Stimulated activated CD8-positive, alpha-beta memory T cell treated with anti-CD3 and anti-CD28 coated beads, Interleukin-2, amount 100 ng/mL, for 48 hours (primary cell): ENCODE results near the gene PRRT3.
"Not testable (repeated sequence)": the region's sequence is repeated elsewhere in the genome, so short reads cannot be mapped to it uniquely, and the experiment has no call there.

Source experiments
- DNase-seq, 2 donors: peaks; one replicate each; pipeline ENCODE4 v3.0.0-alpha.2; 2020; ENCODE audit warnings: low read depth in 2 of 2

PRRT3 gene

DNA sequence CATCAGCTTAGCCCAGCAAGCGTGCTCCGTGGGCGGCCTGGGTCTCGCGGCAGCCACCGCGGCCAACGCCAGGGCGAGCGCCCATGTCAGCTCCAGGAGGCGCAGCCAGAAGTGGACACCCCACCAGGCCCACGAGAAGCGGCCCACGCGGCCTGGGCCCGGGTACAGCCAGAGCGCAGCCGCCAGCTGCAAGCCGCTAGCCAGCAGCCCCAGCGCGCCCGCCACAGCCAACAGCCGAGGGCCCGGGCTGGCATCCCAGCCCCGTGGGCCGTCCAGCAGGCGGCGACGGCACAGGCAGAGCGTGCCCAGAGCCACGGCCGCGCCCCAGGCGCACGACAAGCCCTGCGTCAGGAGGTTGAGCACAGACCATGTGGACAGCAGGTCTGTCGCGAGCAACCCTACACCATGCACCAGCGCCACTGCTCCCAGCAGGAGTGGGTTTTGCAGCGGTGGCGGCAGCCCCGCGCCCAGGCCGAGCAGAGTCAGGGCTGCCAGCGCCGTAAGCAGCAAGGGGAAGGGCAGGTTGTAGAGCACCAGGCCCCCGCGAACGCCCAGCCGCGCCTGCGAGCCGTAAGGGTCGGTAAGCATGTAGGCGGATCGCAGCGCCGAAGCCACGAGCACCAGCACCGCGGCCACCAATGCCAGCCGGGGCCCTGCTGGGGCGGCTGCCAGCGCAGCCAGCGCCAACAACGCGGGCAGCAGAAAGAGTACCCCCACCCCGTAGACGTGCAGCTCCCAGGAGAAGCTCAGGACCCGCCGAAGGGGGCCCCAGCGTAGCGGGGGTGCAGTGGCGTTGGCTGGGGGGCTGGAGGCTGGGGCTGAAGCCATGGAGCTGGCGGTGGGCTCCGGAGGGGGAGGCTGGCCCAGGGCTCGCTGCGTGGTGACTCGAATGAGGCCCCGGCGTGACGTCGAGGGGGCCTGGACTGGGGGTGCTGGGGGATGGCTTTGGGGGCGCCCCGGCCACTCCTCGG, 4.9 kb downstream of the PRRT3 start:
- DNase-seq, result no peak

DNA sequence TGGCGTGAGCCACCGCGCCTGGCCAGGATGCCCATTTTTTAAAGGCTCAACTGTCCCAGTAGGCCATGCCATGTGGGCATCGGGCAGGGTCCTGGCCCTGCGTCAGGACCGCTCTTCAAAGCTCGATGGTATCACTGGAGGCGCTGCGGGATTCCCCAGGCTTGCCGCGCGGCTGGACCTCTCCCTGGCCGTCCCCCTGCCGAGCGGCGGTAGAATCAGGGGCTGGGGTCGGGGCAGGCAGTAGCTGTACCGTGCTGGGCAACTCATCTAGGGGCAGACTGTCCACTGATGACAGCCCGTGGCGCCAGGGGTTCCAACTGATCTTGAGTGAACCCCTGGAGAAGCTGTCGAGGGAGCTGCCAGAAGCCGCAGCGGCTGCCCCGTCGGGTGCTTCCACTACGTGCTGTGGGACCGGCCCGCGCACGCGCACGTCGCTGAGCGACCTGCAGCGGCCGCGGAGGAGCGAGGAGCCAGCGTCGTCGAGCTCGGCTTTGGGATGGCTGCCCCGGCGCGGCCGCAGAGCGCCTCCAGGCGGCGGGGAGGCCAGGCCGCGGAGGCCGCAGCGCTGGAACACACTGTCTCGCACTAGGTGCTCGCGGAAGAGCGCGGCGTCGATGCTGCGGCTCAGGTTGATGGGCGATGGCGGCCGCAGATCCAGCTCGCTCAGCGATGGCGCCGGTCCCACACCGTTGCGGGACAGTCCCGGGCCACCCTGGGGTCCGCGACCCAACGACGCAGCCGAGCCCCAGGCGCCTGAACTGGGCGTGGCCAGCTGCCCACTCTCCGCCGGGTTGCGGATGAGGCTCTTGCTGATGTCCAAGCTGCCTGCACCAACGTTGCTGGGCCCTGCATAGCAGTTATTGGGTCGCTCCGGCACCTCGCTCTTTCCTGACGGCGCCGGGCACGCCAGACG, 5.8 kb downstream of the PRRT3 start:
- DNase-seq, result peak; percentile 68 to 77

DNA sequence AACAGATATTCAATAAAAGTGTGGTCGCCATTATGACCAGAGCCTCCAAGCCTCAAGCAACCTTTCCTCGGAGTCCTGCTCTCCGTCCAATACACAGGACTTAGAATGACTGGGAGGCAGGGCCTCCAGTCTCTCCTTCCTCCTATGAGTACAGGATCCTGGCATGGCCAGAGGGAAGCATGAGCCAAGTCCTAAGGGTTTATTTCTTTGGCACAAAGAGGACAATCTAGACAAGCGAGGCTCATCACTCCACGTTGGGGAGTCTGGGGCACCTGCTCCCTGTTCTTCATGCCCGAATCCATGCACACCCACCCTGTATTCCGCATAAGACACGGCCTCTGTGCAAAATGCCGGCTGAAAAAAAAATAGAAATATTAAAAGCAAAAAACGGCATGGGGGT, 6.8 kb downstream of the PRRT3 start:
- no peak for DNase-seq

DNA sequence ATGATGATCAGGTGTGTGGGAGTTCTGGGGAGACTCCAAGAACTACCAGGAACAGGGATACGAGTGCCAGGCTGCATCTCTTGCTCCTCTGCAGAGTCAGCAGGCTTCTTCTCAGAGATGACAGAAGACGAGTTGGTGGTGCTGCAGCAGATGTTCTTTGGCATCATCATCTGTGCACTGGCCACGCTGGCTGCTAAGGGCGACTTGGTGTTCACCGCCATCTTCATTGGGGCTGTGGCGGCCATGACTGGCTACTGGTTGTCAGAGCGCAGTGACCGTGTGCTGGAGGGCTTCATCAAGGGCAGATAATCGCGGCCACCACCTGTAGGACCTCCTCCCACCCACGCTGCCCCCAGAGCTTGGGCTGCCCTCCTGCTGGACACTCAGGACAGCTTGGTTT, 7.9 kb downstream of the PRRT3 start:
- DNase-seq, result no peak

DNA sequence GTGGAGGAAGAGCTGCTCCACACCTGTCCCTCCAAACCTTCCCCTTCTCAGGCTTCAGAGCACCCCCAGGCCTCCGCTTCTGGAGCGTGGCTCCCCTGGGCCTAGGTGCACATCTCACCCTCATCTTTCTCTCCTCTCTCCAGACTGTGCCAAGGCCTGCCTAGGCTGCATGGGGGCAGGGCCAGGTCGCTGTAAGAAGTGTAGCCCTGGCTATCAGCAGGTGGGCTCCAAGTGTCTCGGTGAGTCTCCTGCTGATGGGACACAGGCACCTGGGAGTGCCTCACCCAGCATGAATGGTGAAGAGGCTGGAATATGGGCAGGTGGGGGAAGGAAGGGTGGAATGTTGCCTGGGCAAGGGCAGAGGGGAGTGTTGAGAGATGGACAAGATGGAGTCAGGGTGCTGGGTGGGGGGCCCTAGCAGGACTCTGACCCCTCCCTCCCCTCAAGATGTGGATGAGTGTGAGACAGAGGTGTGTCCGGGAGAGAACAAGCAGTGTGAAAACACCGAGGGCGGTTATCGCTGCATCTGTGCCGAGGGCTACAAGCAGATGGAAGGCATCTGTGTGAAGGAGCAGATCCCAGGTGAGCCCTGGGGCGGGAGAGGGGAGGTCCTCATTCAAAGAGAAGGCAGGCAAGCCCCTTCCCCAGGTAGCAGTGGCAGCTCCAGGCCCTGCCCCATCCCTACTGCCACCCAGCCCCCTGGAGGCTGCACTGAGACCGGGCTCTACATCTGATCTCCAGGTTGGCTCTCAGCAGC, 9.1 kb downstream of the PRRT3 start:
- no peak for DNase-seq

DNA sequence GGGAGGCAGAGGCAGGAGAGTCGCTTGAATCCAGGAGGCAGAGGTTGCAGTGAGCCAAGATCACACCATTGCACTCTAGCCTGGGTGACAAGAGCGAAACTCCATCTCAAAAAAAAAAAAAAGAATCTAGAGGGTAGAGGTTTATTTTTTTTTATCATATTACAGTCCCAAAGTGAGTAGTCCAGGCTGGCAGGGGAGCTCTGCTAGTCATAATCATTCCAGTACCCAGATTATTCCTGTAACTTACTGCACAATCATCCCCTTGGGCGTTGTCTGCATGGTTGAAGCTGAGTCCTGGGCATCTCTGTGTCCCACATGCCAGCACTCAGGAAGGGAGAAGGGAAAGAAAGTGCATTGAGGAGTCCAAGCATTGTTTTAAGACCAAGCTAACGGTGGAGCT, 10.0 kb downstream of the PRRT3 start:
- no peak for DNase-seq

DNA sequence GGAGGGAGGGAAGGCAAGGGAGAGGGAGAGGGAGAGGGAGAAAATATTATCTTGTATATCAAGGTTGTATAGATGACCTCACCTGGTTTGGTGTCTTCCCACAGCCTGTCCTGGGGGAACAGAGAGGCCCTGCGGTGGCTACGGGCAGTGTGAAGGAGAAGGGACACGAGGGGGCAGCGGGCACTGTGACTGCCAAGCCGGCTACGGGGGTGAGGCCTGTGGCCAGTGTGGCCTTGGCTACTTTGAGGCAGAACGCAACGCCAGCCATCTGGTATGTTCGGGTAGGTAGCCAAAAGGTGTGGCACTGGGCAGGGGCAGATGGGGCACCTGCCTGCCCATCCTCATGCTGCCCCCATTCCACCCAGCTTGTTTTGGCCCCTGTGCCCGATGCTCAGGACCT, 11.5 kb downstream of the PRRT3 start:
- no peak for DNase-seq

DNA sequence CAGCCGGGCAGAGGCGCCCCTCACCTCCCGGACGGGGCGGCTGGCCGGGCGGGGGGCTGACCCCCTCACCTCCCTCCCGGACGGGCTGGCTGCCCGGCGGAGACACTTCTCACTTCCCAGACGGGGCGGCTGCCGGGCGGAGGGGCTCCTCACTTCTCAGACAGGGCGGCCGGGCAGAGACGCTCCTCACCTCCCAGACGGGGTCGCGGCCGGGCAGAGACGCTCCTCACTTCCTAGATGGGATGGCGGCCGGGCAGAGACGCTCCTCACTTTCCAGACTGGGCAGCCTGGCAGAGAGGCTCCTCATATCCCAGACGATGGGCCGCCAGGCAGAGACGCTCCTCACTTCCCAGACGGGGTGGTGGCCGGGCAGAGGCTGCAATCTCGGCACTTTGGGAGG, 12.3 kb downstream of the PRRT3 start:
- DNase-seq, result not testable (repeated sequence)

DNA sequence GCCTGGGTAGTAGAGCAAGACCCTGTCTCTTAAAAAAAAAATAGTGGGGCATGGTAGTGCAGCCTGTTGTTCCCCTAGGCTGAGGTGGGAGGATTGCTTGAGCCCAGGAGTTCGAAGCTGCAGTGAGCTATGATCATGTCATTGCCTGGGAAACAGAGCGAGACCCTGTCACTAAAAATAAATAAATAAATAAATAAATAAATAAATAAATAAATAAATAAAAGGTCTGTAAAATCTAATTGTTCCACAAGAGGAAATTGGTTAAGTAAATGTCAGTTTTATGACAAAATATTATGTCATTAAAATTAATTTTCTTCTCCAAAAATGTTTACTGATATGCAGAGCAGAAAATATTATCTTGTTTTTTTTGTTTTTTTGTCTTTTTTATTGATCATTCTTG, 13.2 kb downstream of the PRRT3 start:
- DNase-seq, result no peak

DNA sequence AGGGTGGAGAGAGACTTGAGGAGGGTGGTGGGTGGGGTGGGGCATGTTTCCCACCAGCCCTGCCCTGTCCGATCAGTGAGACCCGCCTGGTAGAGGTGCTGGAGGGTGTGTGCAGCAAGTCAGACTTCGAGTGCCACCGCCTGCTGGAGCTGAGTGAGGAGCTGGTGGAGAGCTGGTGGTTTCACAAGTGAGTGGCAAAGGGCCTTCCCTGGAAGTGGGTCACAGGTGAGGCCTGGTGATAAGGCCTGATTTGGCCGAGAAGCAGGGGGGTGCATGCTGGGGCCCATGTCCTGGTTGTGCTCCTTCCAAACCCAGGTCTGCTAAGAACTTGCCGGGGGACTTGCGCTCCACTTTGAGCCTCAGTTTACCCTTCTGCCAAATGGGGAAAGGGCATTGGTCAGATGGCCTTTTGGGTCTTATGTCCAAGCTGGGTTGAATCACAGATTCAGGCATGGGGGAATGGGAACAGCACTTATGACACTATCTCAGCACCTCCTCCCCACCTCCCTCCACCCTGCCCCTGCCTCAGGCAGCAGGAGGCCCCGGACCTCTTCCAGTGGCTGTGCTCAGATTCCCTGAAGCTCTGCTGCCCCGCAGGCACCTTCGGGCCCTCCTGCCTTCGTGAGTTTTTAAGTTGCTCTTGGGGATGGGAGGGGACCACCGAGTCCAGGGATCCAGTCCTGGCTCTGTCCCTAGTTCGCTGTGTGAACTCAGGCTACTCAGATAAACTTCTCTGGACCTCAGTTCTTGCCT, 14.5 kb downstream of the PRRT3 start:
- no peak for DNase-seq

DNA sequence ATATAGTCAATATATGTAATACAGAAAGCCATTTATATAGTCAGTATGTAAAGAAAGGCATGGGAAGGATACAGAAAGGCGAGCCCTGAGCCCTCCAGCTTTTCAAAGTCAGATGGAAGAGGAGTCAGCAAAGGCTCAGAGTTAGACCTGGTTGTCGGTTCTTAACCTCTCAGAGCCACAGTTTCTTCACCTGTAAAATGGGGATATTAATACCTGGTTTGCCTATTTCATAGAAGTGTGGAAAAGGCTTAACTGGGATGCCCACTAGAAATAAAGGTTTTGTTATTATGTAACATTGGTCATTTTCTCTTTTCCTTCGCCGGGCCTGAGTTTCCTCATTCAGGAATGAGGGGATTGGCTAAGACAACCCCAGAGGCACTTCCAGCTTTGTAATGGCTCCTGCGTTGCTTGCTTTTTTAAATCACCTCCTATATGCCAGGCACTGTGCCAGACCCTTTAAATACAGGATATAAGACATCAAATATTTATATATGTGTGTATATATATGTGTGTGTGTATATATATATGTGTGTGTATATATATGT, 16.2 kb downstream of the PRRT3 start:
- DNase-seq, result no peak

DNA sequence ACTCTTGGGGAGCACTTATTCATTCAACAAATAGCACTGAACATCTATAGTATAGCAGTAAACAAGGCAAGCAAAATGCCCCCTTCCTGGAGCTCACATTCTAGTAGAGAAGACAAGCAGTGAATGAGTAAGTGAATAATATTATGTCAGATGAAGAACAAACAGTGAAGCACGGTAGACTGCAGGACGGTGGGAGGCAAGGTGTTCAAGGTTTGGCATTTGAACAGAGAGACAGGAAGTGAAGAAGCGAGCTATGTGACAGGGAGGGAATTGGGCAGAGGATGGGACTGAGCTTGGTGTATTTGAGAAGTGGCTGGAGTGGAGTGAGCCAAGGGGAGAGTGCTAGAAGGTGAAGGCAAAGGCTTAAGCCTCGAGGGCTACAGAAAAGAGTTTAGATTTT, 17.2 kb downstream of the PRRT3 start:
- no peak for DNase-seq

DNA sequence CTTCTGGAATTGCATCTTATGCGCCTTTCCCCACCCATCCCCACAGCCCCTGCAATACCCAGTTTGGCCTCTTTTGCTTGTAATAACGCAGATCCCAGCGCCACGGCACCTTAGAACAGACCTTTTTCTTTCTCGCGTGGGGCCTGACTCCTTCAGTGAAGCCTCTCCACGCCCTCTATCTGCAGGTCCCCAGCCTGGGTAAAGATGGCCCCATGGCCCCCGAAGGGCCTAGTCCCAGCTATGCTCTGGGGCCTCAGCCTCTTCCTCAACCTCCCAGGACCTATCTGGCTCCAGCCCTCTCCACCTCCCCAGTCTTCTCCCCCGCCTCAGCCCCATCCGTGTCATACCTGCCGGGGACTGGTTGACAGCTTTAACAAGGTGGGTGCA, 18.0 kb downstream of the PRRT3 start:
- no peak for DNase-seq

DNA sequence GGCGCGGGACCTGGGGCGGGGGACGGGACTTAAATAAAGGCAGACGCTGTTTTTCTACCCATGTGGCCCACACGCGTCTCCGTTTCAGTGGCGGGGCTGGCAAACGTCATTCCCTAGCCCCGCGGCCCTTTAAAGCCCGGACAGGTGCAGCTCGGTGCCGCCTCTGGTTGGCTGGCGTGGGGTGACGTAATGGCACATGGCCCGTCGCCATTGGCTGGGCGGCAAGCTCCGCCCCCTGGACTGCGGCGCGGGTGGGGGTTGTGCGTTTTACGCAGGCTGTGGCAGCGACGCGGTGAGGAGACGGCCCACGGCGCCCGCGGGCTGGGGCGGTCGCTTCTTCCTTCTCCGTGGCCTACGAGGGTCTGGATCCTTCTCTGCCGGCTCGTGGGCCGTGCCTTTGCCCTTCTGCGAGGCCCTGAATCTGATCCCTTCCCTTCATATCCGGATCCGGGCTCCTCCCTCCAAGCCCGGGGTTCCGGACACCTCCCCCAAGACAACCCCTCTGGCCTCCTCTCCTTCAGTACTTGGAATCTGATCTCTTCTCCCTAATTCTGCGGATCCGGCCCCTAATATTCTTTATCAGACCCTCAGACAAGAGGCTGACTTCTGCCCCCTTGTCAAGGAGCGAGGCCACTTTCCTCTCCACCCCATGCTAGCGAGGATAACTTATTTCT, 18.5 kb downstream of the PRRT3 start, which contains the start of gene CRELD1:
Gene CRELD1 (plus strand): TSS at position 274 of the 674 bp plus-strand sequence. CDS start 605 bp downstream, outside the sequence.
- peak; percentile 95 to 96 for DNase-seq

DNA sequence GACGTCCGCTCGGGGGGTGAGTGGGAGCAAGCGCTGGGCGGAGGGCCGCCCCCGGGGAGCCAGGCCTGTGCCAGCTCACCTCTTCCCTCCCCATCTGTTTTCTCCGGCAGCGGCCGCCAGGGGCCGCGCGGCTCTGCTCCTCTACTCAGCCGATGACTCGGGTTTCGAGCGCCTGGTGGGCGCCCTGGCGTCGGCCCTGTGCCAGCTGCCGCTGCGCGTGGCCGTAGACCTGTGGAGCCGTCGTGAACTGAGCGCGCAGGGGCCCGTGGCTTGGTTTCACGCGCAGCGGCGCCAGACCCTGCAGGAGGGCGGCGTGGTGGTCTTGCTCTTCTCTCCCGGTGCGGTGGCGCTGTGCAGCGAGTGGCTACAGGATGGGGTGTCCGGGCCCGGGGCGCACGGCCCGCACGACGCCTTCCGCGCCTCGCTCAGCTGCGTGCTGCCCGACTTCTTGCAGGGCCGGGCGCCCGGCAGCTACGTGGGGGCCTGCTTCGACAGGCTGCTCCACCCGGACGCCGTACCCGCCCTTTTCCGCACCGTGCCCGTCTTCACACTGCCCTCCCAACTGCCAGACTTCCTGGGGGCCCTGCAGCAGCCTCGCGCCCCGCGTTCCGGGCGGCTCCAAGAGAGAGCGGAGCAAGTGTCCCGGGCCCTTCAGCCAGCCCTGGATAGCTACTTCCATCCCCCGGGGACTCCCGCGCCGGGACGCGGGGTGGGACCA, 19.2 kb downstream of the PRRT3 start:
- DNase-seq, result peak; percentile 80 to 84

DNA sequence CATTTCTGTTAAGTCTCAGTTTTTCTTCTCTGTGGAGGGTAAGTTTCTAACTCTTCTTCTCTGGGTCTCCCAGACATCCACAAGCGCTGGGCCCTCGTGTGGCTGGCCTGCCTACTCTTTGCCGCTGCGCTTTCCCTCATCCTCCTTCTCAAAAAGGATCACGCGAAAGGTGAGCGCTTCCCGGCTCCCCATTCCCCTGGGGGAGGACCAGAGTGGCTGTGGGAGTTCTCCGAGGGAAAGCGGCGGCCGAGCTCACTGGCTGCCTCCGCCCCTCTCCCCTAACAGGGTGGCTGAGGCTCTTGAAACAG, 19.7 kb downstream of the PRRT3 start:
- no peak for DNase-seq

DNA sequence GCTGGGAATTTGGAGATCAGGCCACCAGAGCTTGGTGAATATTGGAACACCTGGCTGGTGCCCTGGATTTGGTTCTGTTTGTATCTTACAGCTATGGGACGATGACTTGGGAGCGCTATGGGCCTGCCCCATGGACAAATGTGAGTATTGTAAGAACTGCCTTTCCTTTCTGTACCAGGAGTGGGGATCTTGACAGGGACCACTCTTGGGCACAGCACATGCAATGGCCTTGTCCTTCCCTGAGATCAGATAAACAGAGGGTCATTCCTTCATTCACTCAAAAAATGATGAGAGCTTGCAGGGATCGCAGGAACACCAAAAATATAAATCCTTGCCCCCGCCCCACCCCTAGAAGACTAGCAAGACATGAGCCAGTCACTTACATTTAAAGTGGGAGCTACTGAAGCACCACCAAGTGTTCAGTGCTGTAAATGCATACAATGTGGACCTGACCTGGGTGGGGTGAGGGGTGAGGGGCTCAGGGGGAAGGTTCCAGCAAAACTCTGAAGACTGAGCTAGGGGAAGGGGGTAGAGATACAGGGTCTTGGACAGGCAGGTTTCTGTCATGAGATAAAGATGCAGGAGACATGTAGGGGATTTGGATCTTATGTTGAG, 21.3 kb downstream of the PRRT3 start:
- DNase-seq, result no peak

DNA sequence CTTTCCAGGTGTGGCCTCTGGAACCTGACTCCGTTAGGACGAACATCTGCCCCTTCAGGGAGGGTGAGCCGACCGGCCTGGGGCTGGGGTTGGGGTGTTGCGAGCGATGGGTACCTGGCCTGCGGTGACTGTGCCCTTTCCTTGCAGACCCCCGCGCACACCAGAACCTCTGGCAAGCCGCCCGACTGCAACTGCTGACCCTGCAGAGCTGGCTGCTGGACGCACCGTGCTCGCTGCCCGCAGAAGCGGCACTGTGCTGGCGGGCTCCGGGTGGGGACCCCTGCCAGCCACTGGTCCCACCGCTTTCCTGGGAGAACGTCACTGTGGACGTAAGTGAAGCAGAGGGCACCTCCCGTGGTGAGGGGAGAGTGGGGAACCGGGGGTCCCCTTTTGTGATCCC, 24.1 kb downstream of the PRRT3 start:
- DNase-seq, result no peak
